Measurements from ENCODE around the gene YPEL4.

YPEL4 gene

GRCh38 chr11:57630171-57630570, 19.5 kb downstream of the YPEL4 start:
- no peak for DNase-seq

- no peak for DNase-seq
Measured at GRCh38 chr11:57626895-57627294, 22.8 kb downstream of the YPEL4 start.

GRCh38 chr11:57624864-57625263, 24.8 kb downstream of the YPEL4 start:
- DNase-seq, result no peak

GRCh38 chr11:57622263-57622662, 27.4 kb downstream of the YPEL4 start:
- DNase-seq, result no peak

- no peak for DNase-seq
Measured at GRCh38 chr11:57620467-57620866, 29.2 kb downstream of the YPEL4 start.

- no peak for DNase-seq
Measured at GRCh38 chr11:57619331-57619730, 30.4 kb downstream of the YPEL4 start.

- DNase-seq, result no peak
Measured at GRCh38 chr11:57618438-57618837, 31.3 kb downstream of the YPEL4 start.

GRCh38 chr11:57616595-57616994, 33.1 kb downstream of the YPEL4 start:
- no peak for DNase-seq

- no peak for DNase-seq
Measured at GRCh38 chr11:57615308-57615707, 34.4 kb downstream of the YPEL4 start.

- no peak for DNase-seq
Measured at GRCh38 chr11:57614234-57614772, 35.4 kb downstream of the YPEL4 start.

- DNase-seq, result no peak
Measured at GRCh38 chr11:57610170-57610569, 39.5 kb downstream of the YPEL4 start.

- DNase-seq, result no peak
Measured at GRCh38 chr11:57605028-57605420, 44.7 kb downstream of the YPEL4 start.

- DNase-seq, result peak; percentile 3
Measured at GRCh38 chr11:57604296-57605027, 45.2 kb downstream of the YPEL4 start.

- no peak for DNase-seq
Measured at GRCh38 chr11:57601297-57601696, 48.4 kb downstream of the YPEL4 start.

GRCh38 chr11:57599381-57599780, 50.3 kb downstream of the YPEL4 start:
- no peak for DNase-seq

- DNase-seq, result no peak
Measured at GRCh38 chr11:57598831-57599155, 50.9 kb downstream of the YPEL4 start.

GRCh38 chr11:57597916-57598830, 51.5 kb downstream of the YPEL4 start:
- no peak for DNase-seq

GRCh38 chr11:57597461-57597915, 52.2 kb downstream of the YPEL4 start, which contains the start of gene SERPING1:
TSS of gene SERPING1 (plus strand) at chr11:57597685. CDS start at chr11:57598271, 586 bp downstream.
- no peak for DNase-seq

GRCh38 chr11:57596266-57596885, 53.3 kb downstream of the YPEL4 start:
- DNase-seq, result no peak
